ENCODE measurements around the gene ACAD10. TPM values are rescaled to one million over a fixed set of nuclear protein-coding genes. Genes with fewer than 3 reads are reported as not detected.

ACAD10 gene
- total and polyA plus RNA-seq, 10 of the 15 experiments (the other 5 are each of a cell fraction or from before 2014, with no cell fraction given), result 2.9 to 21.9 (median 17.5) TPM

DNA sequence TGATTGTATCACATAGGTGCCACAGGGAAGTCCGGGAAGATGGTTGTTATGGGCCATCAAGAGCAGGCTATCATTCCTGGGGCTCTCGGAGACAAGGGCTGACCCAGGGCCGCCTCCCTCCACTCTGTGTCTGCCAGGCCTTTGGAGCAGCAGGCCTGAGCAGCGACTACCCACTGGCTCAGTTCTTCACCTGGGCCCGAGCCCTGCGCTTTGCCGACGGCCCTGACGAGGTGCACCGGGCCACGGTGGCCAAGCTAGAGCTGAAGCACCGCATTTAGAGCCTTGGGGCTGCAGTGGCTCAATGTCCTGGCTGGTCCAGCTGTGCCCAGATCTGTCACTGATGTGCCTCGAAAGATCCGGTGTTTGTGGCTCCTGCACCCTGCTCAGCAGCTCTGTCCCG, 70.3 kb downstream of the ACAD10 start (continued):
- no peak for TF ChIP-seq POU2F2 (IDR thresholded peaks at IDR 0.05; ENCODE audit: borderline replicate concordance, low read depth, low read length)
- TF ChIP-seq RAD51 (IDR thresholded peaks at IDR 0.05), result no peak
- TF ChIP-seq RUNX3 (IDR thresholded peaks at IDR 0.05; ENCODE audit: low read length), result no peak
- no peak for TF ChIP-seq TCF12 (IDR thresholded peaks at IDR 0.05; ENCODE audit: low read depth, low read length)
- no peak for TF ChIP-seq RCOR1 (conservative IDR thresholded peaks at IDR 0.05; ENCODE audit: low read depth, low read length)
- no peak for TF ChIP-seq IRF4 (IDR thresholded peaks at IDR 0.05; ENCODE audit: low read depth, low read length)
- no peak for TF ChIP-seq EGR1 (IDR thresholded peaks at IDR 0.05; ENCODE audit: borderline replicate concordance in 1 of 2, low read depth in 2 of 2, low read length in 2 of 2)

DNA sequence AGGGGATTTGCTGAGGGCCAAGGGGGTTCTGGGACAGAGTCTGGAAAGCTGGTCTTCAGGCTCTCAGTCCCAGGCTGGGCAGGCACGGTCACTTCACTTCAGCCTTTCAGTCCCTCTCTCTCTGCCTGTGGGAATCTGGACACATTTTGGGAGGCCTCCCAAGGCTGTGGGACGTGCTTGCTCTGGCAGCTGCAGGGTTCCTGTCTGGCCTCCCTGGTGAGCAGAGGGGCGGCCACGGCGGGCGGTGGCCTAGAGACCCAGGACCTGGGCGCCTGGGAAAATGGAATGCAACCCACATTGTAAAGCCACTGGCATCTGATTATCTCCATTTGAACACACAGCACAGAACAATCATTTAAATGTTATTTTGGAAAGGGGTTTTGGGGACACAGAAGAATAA, 70.8 kb downstream of the ACAD10 start:
- FAIRE-seq, result no peak
- BruUV-seq (replicated peaks), result no TSS peak
- H3K9me3 ChIP-seq (replicated peaks; ENCODE audit: control insufficient read depth, insufficient read depth, low read length), result no peaks in the 10 kb centered on the region
- POLR2A ChIA-PET, result interaction anchor here (0.5 kb wide), 1 partner anchor 33 kb away, joined by 4 read pairs; no protein-coding TSS in a partner anchor
- no peaks in the 10 kb centered on the region for H3K27me3 ChIP-seq (replicated peaks in 1 of 2; ENCODE audit: control insufficient read depth in 2 of 2, insufficient read depth in 2 of 2, low read length in 1 of 2)
- H4K20me1 ChIP-seq (ENCODE audit: control insufficient read depth, insufficient read depth), result no peaks in the 10 kb centered on the region
- H3K4me2 ChIP-seq (ENCODE audit: control insufficient read depth, insufficient read depth), result no peak overlapping the region
- RAD21 ChIA-PET (ENCODE audit: unreplicated experiment), result no interaction called here
- in situ Hi-C loops (cut with MboI), result loop anchor here (10.0 kb wide), 1 partner anchor 58 kb away; no protein-coding TSS in a partner anchor
- DNase-seq (ENCODE audit: low read depth, low spot score), result no peak
- peaks cover 31% of the 10 kb centered on the region for H3K4me1 ChIP-seq (ENCODE audit: control insufficient read depth, insufficient read depth, low read length)
- WGBS (ENCODE audit: insufficient coverage, insufficient replicate concordance, low lambda C conversion rate, missing lambda C conversion rate), result 87% methylated on average over 7 of the region's 7 CpGs
- no peak overlapping the region for H3K27ac ChIP-seq (ENCODE audit: control insufficient read depth, insufficient read depth)
- SMC1A ChIA-PET (ENCODE audit: uncharacterized antibody, unreplicated experiment), result interaction anchor here (1.5 to 2.6 kb wide), 3 partner anchors 19 to 56 kb away, joined by 3 to 12 read pairs (median 6); no protein-coding TSS in a partner anchor
- intact Hi-C loops (cut with micrococcal nuclease; ENCODE audit: unreplicated experiment), result loop anchor here (1.0 kb wide), 1 partner anchor 57 kb away; no protein-coding TSS in a partner anchor
- CTCF ChIA-PET, result interaction anchor here (7.0 kb wide), 1 partner anchor 57 kb away, joined by 170 read pairs; no protein-coding TSS in a partner anchor
- no peak overlapping the region for H3K9ac ChIP-seq (ENCODE audit: control insufficient read depth, insufficient read depth, low read length)
- no peak overlapping the region for H2AFZ ChIP-seq (ENCODE audit: control insufficient read depth, low read depth, low read length)
- H3K79me2 ChIP-seq (ENCODE audit: control insufficient read depth, insufficient read depth, low read length), result no peaks in the 10 kb centered on the region
- no peaks in the 10 kb centered on the region for H3K36me3 ChIP-seq (ENCODE audit: control insufficient read depth in 2 of 2, insufficient read depth in 2 of 2, low read length in 1 of 2)
- H3K4me3 ChIP-seq, result no peak overlapping the region
- ATAC-seq, result no peak
- TF ChIP-seq IKZF1 (conservative IDR thresholded peaks at IDR 0.05) (no peak), STAT1 (conservative IDR thresholded peaks at IDR 0.05) (no peak), CREB1 (IDR thresholded peaks at IDR 0.05; ENCODE audit: low read depth) (no peak), PAX5 (IDR thresholded peaks at IDR 0.05; ENCODE audit: borderline replicate concordance, low read depth, low read length) (no peak)
- TF ChIP-seq, protein P1, sequence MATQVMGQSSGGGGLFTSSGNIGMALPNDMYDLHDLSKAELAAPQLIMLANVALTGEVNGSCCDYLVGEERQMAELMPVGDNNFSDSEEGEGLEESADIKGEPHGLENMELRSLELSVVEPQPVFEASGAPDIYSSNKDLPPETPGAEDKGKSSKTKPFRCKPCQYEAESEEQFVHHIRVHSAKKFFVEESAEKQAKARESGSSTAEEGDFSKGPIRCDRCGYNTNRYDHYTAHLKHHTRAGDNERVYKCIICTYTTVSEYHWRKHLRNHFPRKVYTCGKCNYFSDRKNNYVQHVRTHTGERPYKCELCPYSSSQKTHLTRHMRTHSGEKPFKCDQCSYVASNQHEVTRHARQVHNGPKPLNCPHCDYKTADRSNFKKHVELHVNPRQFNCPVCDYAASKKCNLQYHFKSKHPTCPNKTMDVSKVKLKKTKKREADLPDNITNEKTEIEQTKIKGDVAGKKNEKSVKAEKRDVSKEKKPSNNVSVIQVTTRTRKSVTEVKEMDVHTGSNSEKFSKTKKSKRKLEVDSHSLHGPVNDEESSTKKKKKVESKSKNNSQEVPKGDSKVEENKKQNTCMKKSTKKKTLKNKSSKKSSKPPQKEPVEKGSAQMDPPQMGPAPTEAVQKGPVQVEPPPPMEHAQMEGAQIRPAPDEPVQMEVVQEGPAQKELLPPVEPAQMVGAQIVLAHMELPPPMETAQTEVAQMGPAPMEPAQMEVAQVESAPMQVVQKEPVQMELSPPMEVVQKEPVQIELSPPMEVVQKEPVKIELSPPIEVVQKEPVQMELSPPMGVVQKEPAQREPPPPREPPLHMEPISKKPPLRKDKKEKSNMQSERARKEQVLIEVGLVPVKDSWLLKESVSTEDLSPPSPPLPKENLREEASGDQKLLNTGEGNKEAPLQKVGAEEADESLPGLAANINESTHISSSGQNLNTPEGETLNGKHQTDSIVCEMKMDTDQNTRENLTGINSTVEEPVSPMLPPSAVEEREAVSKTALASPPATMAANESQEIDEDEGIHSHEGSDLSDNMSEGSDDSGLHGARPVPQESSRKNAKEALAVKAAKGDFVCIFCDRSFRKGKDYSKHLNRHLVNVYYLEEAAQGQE (IDR thresholded peaks at IDR 0.05; ENCODE audit: low read depth, low read length), result no peak
- TF ChIP-seq, protein P2, sequence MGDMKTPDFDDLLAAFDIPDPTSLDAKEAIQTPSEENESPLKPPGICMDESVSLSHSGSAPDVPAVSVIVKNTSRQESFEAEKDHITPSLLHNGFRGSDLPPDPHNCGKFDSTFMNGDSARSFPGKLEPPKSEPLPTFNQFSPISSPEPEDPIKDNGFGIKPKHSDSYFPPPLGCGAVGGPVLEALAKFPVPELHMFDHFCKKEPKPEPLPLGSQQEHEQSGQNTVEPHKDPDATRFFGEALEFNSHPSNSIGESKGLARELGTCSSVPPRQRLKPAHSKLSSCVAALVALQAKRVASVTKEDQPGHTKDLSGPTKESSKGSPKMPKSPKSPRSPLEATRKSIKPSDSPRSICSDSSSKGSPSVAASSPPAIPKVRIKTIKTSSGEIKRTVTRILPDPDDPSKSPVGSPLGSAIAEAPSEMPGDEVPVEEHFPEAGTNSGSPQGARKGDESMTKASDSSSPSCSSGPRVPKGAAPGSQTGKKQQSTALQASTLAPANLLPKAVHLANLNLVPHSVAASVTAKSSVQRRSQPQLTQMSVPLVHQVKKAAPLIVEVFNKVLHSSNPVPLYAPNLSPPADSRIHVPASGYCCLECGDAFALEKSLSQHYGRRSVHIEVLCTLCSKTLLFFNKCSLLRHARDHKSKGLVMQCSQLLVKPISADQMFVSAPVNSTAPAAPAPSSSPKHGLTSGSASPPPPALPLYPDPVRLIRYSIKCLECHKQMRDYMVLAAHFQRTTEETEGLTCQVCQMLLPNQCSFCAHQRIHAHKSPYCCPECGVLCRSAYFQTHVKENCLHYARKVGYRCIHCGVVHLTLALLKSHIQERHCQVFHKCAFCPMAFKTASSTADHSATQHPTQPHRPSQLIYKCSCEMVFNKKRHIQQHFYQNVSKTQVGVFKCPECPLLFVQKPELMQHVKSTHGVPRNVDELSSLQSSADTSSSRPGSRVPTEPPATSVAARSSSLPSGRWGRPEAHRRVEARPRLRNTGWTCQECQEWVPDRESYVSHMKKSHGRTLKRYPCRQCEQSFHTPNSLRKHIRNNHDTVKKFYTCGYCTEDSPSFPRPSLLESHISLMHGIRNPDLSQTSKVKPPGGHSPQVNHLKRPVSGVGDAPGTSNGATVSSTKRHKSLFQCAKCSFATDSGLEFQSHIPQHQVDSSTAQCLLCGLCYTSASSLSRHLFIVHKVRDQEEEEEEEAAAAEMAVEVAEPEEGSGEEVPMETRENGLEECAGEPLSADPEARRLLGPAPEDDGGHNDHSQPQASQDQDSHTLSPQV (IDR thresholded peaks at IDR 0.05), result no peak
- TF ChIP-seq, protein P3, sequence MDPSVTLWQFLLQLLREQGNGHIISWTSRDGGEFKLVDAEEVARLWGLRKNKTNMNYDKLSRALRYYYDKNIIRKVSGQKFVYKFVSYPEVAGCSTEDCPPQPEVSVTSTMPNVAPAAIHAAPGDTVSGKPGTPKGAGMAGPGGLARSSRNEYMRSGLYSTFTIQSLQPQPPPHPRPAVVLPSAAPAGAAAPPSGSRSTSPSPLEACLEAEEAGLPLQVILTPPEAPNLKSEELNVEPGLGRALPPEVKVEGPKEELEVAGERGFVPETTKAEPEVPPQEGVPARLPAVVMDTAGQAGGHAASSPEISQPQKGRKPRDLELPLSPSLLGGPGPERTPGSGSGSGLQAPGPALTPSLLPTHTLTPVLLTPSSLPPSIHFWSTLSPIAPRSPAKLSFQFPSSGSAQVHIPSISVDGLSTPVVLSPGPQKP (IDR thresholded peaks at IDR 0.05; ENCODE audit: low read depth, low read length), result no peak
